GM12873 (cell line): Measurements from ENCODE around the gene SH3YL1.

ENCODE experiments used
- TF ChIP-seq, protein P1 (sequence below): IDR thresholded peaks from 2 replicates; pipeline ENCODE4 v1.5.1; 2012; ENCODE audit warnings: low read depth, mild to moderate bottlenecking, moderate library complexity, low read length, control low read depth; ENCODE audit not compliant: insufficient read depth; ENCODE audit errors: missing control alignments

The SH3YL1 gene

DNA sequence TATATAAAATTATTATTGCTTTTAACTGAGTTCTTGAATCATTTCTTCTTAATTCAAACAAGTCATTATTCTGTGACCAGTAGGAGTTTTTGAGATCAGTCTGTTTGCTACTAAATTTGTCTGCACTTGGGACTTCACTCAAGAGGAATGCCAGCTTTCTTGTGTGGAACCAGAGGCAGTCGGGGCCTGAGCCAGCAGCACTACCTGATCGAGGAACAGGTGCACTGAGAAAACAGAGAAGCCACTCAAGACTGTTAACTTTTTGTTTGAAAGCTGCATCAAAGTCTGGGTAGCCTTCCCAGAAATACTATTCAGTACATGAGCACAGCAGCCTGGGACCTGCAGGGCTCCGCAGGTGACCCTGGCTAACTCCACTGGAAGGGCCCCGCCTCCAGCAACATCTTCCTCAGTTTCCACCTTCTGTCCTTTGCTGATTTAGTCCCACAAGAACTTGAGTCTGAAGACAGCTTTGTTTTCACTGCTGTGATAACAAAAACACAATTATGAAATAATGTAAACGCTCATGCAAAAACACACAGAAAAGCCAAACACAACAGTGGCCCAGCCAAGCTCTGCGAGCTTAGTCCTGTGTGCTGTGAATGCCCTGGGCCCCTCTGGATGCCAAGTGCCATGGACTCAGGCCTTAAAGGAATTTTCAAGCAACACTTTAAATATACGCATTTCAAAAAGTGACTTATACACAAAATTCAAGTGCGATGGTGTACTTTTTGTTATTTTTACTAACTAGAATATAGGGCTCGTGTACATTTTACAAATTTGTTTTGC, 62.0 kb downstream of the SH3YL1 start:
- TF ChIP-seq, protein P1, sequence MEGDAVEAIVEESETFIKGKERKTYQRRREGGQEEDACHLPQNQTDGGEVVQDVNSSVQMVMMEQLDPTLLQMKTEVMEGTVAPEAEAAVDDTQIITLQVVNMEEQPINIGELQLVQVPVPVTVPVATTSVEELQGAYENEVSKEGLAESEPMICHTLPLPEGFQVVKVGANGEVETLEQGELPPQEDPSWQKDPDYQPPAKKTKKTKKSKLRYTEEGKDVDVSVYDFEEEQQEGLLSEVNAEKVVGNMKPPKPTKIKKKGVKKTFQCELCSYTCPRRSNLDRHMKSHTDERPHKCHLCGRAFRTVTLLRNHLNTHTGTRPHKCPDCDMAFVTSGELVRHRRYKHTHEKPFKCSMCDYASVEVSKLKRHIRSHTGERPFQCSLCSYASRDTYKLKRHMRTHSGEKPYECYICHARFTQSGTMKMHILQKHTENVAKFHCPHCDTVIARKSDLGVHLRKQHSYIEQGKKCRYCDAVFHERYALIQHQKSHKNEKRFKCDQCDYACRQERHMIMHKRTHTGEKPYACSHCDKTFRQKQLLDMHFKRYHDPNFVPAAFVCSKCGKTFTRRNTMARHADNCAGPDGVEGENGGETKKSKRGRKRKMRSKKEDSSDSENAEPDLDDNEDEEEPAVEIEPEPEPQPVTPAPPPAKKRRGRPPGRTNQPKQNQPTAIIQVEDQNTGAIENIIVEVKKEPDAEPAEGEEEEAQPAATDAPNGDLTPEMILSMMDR, result no peak

DNA sequence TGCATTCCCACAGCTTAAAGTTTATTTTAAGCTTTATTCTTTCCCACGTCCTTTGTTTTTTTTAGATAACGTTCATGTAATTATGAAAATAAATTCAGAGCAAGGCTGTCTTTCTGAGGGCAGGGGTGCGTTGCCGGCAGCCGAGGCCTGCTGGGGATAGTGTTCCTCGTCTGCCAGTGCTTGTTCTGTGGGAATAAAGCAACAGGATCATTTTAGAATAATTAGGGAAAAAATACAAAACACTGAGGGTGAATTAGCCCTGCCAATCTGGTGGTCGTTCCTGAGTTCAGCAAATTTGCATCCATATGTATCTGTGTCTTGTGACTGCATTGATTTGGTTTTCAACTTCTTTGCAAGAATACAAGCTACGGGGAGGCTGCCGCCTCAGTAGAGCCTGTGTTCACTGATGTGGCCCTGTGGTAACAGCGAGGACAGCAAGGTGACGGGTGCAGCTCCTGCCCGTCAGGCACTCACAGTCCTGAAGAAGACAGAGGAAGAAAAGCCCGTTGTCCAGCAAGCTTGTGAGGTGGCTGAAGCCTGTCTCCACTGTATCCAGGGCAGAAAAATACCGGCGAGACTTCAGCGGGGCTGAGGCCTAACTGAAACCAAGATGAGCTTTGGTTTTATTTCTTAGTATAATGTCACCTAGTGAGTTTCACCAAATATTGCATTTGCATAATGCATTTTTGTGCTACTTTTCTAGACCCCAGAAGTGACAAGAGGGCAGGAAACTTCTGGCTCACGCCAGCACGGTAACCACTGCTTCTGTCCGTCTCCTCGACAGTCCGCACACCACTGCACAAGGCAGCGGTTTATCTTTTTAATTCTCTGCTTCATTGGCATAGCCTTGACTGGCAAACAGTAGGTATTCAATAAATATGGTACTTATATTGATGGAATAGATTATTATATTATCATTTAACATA, 64.5 kb downstream of the SH3YL1 start:
- TF ChIP-seq, protein P1, result no peak

DNA sequence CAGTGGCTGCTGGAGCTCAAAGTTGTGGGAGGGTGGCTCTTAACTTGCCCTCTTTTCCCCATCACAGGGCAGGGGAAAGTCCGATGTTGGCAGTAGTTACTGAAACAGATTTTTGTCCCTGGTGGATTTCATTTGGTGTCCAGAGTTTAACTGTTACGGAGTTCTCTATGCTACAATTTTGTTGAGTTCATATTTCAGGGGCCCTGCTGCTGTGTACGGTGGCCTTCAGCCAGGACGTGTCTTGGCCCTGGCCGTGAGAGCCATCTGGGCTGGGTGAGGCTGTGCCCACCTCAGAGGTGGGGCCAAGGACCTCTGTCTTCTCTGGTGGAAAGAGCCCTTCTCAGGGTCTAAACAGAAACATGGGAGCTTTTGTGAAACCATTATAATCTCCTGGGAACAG, 67.4 kb downstream of the SH3YL1 start:
- TF ChIP-seq, protein P1, result no peak

DNA sequence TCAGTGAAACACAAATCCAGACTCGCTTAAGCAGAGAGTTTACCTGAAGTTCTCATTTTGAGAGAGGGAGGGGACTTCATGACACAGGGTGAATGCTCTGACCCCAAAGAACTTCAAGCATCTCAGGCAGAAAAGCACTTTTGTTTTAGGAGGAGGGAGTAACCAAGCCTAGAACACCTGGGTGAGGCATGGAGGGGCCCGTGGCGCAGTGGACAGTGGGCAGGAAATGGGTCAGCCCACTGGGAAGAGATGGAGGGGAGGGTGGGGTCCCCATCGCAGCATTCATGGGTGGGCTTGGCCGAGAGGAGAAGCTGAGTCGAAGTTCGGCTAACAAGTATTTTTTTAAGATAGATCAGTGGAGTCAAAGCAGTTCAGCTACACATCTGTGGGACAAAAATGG, 67.9 kb downstream of the SH3YL1 start:
- TF ChIP-seq, protein P1, result no peak

DNA sequence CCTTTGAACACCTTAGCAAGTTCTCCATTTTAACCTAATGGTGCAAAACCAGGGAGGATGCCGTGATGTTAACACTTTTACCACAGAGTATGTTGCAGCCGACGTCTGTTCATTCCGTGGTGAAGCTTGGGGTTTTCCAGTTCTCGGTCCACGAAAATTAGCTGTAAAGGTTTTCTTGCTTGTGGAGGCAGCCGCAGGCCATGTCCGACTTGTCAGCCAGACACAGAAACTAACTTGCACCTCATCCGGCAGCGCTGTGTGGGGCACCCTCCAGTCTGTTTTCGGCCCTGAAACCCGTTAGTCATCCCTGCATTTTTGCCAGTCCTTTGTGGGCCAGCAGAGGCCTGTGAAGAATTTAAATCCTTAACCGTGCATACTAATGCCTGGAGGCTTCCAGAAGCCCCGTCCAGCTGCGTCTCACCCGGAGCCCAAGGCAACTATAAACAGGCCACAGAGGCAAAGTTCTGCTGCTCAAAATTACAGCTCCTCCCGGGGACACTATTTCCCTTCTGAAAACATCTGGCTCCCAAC, 70.6 kb downstream of the SH3YL1 start:
- TF ChIP-seq, protein P1, result no peak

DNA sequence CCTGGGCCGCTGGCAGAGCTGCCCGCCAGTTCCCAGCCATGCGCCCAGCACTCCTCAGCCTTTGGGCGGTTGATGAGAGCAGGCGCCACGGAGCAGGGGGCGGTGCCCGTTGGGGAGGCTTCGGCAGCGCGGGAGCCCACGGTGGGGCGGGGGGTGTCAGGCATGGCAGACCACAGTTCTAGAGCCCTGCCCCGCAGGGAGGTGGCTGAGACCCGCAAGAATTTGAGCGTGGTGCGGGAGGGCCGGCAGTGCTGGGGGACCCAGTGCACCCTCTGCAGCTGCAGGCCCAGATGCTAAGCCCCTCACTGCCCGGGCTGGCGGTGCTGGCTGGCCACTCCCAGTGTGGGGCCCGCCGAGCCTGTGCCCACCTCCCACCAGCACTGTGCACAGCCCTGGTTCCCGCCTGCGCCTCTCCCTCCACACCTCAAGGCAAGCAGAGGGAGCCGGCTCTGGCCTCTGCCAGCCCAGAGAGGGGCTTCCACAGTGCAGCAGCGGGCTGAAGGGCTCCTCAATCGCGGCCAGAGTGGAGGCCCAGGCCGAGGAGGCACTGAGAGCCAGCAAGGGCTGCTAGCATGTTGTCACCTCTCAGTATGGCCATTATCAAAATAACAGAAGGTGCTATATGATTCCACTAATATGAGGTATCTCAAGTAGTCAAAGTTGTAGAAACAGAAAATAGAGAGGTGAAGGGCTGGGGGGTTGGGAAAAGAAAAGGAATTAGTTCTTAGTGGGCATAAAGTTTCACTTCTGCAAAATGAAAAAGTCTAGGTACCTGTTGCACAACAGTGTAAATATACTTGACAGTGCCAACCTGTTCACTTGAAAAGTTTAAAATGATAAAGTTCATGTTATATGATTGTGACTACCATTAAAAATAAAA, 72.3 kb downstream of the SH3YL1 start:
- TF ChIP-seq, protein P1, result no peak
